Neural cell (in vitro differentiated cells): ENCODE data around the gene VSIR. TPM values are rescaled to one million over a fixed set of nuclear protein-coding genes. Genes with fewer than 3 reads are reported as not detected.

Experiments
- H2AFZ ChIP-seq: fragments of 200-600, 300-800 bp; sonication (generic), shearing (Covaris generic); 2 replicates; pipeline ENCODE4 v1.6.0; 2014; ENCODE audit warnings: low read depth, mild to moderate bottlenecking, antibody characterized with exemption, low read length, moderate library complexity
- H3F3A ChIP-seq: fragments of 200-600 bp; shearing (Covaris generic); 2 replicates; pipeline ENCODE4 v1.6.1; 2016; ENCODE audit warnings: mild to moderate bottlenecking, moderate library complexity, mixed read lengths, antibody characterized with exemption, low read length; ENCODE audit not compliant: insufficient read depth, poor library complexity, severe bottlenecking
- H3K27ac ChIP-seq: fragments of 200-600, 300-800 bp; sonication (generic), shearing (Covaris generic); 2 replicates; pipeline ENCODE4 v1.5.1; 2014; ENCODE audit warnings: mild to moderate bottlenecking, low read length, moderate library complexity
- H3K27me3 ChIP-seq: fragments of 300-800, 200-600 bp; sonication (generic), shearing (Covaris generic); 2 replicates; pipeline ENCODE4 v1.6.0; 2014; ENCODE audit warnings: mild to moderate bottlenecking, low read depth, low read length, moderate library complexity; ENCODE audit not compliant: insufficient read depth
- H3K36me3 ChIP-seq: fragments of 300-800, 200-600 bp; sonication (generic), shearing (Covaris generic); 2 replicates; pipeline ENCODE4 v1.5.1; 2014; ENCODE audit warnings: mild to moderate bottlenecking, antibody characterized with exemption, low read length, moderate library complexity; ENCODE audit not compliant: insufficient read depth
- H3K4me2 ChIP-seq: fragments of 300-800, 200-600 bp; sonication (generic), shearing (Covaris generic); 2 replicates; pipeline ENCODE4 v1.6.0; 2014; ENCODE audit warnings: mild to moderate bottlenecking, low read length
- H3K4me3 ChIP-seq: fragments of 300-800, 200-600 bp; sonication (generic), shearing (Covaris generic); 2 replicates; pipeline ENCODE4 v1.5.1; 2014; ENCODE audit warnings: mild to moderate bottlenecking, low read length, moderate library complexity
- H3K79me2 ChIP-seq: fragments of 200-600 bp; shearing (Covaris generic); replicated peaks from 2 replicates; pipeline ENCODE4 v1.6.0; 2014; ENCODE audit warnings: mild to moderate bottlenecking, low read length, moderate library complexity; ENCODE audit not compliant: insufficient read depth
- H3K9ac ChIP-seq: fragments of 300-800, 200-600 bp; sonication (generic), shearing (Covaris generic); 2 replicates; pipeline ENCODE4 v1.6.1; 2016; ENCODE audit warnings: mild to moderate bottlenecking, low read length, mixed read lengths
- H3K9me2 ChIP-seq: fragments of 200-600 bp; shearing (Covaris generic); 2 replicates; pipeline ENCODE4 v1.6.1; 2016; ENCODE audit warnings: mild to moderate bottlenecking, low read length, mixed read lengths; ENCODE audit not compliant: insufficient read depth
- H3K9me3 ChIP-seq: fragments of 200-600, 300-800 bp; sonication (generic), shearing (Covaris generic); 2 replicates; pipeline ENCODE4 v1.6.1; 2016; ENCODE audit warnings: mild to moderate bottlenecking, mixed run types, low read length, moderate library complexity, mixed read lengths
- H4K20me1 ChIP-seq: fragments of 200-600 bp; shearing (Covaris generic); 2 replicates; pipeline ENCODE4 v1.6.1; 2016; ENCODE audit warnings: mild to moderate bottlenecking, mixed run types; ENCODE audit not compliant: insufficient read depth
- CTCF ChIP-seq: fragments of 450-650 bp; IDR thresholded peaks from 2 replicates; pipeline ENCODE4 v1.5.1; 2014; ENCODE audit warnings: antibody characterized with exemption, mild to moderate bottlenecking, moderate library complexity; ENCODE audit not compliant: poor library complexity, severe bottlenecking
- EZH2 ChIP-seq: fragments of 200-600, 300-800 bp; shearing (Covaris generic), sonication (generic); IDR thresholded peaks from 2 replicates; pipeline ENCODE4 v1.6.1; 2014; ENCODE audit warnings: antibody characterized with exemption, low read length, borderline replicate concordance, mild to moderate bottlenecking; ENCODE audit not compliant: insufficient read depth, poor library complexity, severe bottlenecking
- MXI1 ChIP-seq: fragments of 450-650 bp; conservative IDR thresholded peaks from 2 replicates; pipeline ENCODE4 v1.6.1; 2014; ENCODE audit warnings: antibody characterized with exemption, mild to moderate bottlenecking; ENCODE audit not compliant: poor library complexity, severe bottlenecking
- POLR2AphosphoS5 ChIP-seq: IDR thresholded peaks from 2 replicates; pipeline ENCODE4 v1.6.1; 2012
- REST ChIP-seq: IDR thresholded peaks from 2 replicates; pipeline ENCODE4 v1.6.1; 2012; ENCODE audit warnings: borderline replicate concordance
- SMC3 ChIP-seq: fragments of 450-650 bp; conservative IDR thresholded peaks from 2 replicates; pipeline ENCODE4 v1.6.1; 2014; ENCODE audit warnings: antibody characterized with exemption, mild to moderate bottlenecking, moderate library complexity; ENCODE audit not compliant: poor library complexity
- TAF1 ChIP-seq: IDR thresholded peaks from 2 replicates; pipeline ENCODE4 v1.6.1; 2012; ENCODE audit warnings: low read depth
- polyA plus RNA-seq: library from polyadenylated mRNA; depleted of rRNA; stranded (reverse); fragments of >200 nt; gene quantifications from 2 replicates; pipeline ENCODE4 v1.2.3, GENCODE V29; 2014

VSIR gene
- polyA plus RNA-seq, 1 donor from 2014 or later = not detected

GRCh38 chr10:71722849-71723248, 50.5 kb downstream of the VSIR start:
- Histone ChIP-seq H3K27me3 (no peaks in the 10 kb centered on the region), H4K20me1 (no peaks in the 10 kb centered on the region), H3K9me2 (no peaks in the 10 kb centered on the region), H2AFZ (no peak overlapping the region), H3F3A (no peaks in the 10 kb centered on the region), H3K4me2 (no peak overlapping the region), H3K27ac (no peak overlapping the region), H3K9ac (no peak overlapping the region), H3K4me3 (no peak overlapping the region), H3K9me3 (no peaks in the 10 kb centered on the region), H3K79me2 (no peaks in the 10 kb centered on the region), H3K36me3 (no peaks in the 10 kb centered on the region)
- TF ChIP-seq CTCF = no peak

- H3K79me2 ChIP-seq = no peaks in the 10 kb centered on the region
- no peak overlapping the region for H3K4me2 ChIP-seq
- H3F3A ChIP-seq = no peaks in the 10 kb centered on the region
- TF ChIP-seq REST = no peak
- TF ChIP-seq EZH2 = no peak
- TF ChIP-seq TAF1 = no peak
- no peak for TF ChIP-seq POLR2AphosphoS5
- no peak for TF ChIP-seq MXI1
- no peak for TF ChIP-seq SMC3
- no peak overlapping the region for H3K4me3 ChIP-seq
- no peak overlapping the region for H2AFZ ChIP-seq
- no peaks in the 10 kb centered on the region for H3K27me3 ChIP-seq
- no peaks in the 10 kb centered on the region for H3K36me3 ChIP-seq
- H3K9me3 ChIP-seq = no peaks in the 10 kb centered on the region
- H3K9me2 ChIP-seq = no peaks in the 10 kb centered on the region
- H3K9ac ChIP-seq = no peak overlapping the region
- H4K20me1 ChIP-seq = no peaks in the 10 kb centered on the region
- no peak overlapping the region for H3K27ac ChIP-seq
Measured at GRCh38 chr10:71721313-71721712, 52.0 kb downstream of the VSIR start.

- no peaks in the 10 kb centered on the region for H4K20me1 ChIP-seq
- H3K36me3 ChIP-seq = no peaks in the 10 kb centered on the region
- no peaks in the 10 kb centered on the region for H3K27me3 ChIP-seq
- H3K27ac ChIP-seq = no peak overlapping the region
- H3K9me2 ChIP-seq = no peaks in the 10 kb centered on the region
- no peaks in the 10 kb centered on the region for H3K9me3 ChIP-seq
- H3K79me2 ChIP-seq = no peaks in the 10 kb centered on the region
- H3F3A ChIP-seq = no peaks in the 10 kb centered on the region
- H2AFZ ChIP-seq = no peak overlapping the region
- H3K9ac ChIP-seq = no peak overlapping the region
- no peak overlapping the region for H3K4me3 ChIP-seq
- TF ChIP-seq CTCF = no peak
- H3K4me2 ChIP-seq = no peak overlapping the region
Measured at GRCh38 chr10:71720288-71720687, 53.0 kb downstream of the VSIR start.
